Epithelial cell of proximal tubule (primary cell): Measurements from ENCODE around the gene PIEZO2. TPM values are rescaled to one million over a fixed set of nuclear protein-coding genes. Genes with fewer than 3 reads are reported as not detected.

ENCODE experiments used
- DNase-seq: peaks from one replicate; pipeline ENCODE4 v3.0.0-alpha.2; 2011; ENCODE audit warnings: low read depth
- H3K4me3 ChIP-seq: 2 replicates; pipeline ENCODE4 v1.5.1; 2011; ENCODE audit warnings: low read depth, mild to moderate bottlenecking, low read length
- total RNA-seq: library from RNA; depleted of rRNA; stranded (reverse); fragments of >200 nt; gene quantifications from 2 replicates; pipeline ENCODE4 v1.2.3, GENCODE V29; 2015
- TF ChIP-seq, protein P1 (sequence below): conservative IDR thresholded peaks from 2 replicates; pipeline ENCODE4 v1.5.1; 2012; ENCODE audit warnings: low read depth, mild to moderate bottlenecking, low read length

Gene PIEZO2
- total RNA-seq, 1 donor from 2014 or later, result 7.5 TPM

DNA sequence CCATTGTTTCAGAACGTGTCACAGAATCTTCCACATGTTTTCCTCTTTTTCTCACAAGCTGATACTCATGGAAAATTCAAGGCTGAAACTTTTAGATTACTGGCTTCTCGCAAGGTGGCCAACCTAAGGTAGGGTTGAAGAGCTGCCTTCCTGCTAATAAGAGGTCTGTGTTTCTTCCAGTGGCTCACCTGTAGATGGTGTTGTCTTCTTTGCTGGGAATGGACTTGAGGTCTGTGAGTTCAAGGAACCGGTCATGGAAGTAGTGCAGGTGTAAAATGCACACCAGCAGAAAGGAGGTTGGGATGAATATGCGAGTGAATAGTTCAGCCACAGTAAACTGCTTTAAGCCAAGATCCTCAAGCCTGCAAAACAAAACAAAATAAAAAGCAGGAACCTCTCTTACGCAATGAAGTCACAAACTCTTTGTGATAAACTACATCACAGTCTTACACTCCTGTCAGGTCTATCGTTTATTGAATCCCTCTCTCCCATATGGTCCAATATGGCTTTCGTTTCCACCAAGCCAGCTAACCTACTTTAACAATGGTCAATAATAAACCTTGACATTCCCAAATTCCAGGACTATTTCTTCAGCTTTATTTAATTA, 364.7 kb downstream of the PIEZO2 start:
- DNase-seq, result no peak
- TF ChIP-seq, protein P1, sequence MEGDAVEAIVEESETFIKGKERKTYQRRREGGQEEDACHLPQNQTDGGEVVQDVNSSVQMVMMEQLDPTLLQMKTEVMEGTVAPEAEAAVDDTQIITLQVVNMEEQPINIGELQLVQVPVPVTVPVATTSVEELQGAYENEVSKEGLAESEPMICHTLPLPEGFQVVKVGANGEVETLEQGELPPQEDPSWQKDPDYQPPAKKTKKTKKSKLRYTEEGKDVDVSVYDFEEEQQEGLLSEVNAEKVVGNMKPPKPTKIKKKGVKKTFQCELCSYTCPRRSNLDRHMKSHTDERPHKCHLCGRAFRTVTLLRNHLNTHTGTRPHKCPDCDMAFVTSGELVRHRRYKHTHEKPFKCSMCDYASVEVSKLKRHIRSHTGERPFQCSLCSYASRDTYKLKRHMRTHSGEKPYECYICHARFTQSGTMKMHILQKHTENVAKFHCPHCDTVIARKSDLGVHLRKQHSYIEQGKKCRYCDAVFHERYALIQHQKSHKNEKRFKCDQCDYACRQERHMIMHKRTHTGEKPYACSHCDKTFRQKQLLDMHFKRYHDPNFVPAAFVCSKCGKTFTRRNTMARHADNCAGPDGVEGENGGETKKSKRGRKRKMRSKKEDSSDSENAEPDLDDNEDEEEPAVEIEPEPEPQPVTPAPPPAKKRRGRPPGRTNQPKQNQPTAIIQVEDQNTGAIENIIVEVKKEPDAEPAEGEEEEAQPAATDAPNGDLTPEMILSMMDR, result no peak
- no peak overlapping the region for H3K4me3 ChIP-seq

DNA sequence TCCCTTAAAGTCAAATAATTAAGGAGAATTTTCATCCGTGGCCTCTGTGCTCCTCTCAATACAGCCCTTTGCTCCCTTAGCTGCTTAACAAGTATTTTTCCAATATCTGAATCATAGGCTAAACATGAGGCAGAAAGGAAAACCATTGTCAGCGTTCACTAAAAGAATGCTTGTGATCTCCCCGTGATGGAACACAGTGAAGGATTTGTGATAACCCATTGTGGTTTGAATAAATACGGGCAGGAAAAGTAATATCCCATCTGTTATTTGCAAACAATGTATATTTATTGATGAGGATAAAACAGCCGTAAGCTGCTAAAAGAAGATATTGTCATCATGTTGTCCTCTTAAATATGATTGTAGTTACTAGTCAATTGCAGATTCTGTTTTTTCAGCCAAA, 365.4 kb downstream of the PIEZO2 start:
- no peak for DNase-seq
- H3K4me3 ChIP-seq, result no peak overlapping the region
- TF ChIP-seq, protein P1, result no peak

DNA sequence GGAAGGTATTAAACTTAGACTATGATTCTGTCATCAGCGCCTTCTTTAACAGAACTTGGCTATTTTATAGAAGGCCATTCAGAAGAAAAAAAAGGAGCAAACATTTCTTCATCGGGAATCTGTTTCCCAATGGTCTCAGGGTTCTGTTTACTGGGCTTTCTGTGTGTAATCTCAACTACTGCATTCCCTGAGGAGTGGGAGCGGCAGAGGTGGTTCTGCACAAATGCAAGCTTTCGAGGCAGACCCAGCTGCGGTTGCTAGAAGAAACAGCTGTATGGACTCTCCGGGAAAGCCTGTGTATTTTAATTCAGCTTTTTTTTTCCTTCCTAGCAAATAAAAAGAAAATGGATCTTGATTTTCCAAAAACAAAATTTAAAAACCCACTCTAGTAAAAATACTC, 372.9 kb downstream of the PIEZO2 start:
- TF ChIP-seq, protein P1, result no peak
- DNase-seq, result no peak
- no peak overlapping the region for H3K4me3 ChIP-seq

DNA sequence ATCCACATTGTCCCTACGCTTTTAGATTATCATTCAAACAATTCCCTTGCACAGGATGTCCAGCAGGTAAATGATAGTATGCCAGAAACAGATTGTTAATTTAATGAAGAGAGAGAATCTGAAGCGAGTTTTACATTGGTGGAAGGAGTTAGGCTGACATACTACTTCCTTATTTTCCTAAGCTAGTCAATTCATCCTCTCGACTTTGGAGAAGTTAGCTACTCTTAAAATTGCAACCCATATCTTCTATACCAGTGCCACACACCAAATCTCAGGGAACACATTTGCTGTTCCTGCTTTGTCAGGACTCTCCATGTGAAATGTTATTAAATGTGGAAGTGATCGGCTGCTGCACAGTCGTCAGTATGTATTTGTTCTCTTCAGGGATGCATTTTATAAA, 374.3 kb downstream of the PIEZO2 start:
- DNase-seq, result no peak
- H3K4me3 ChIP-seq, result no peak overlapping the region
- TF ChIP-seq, protein P1, result no peak

DNA sequence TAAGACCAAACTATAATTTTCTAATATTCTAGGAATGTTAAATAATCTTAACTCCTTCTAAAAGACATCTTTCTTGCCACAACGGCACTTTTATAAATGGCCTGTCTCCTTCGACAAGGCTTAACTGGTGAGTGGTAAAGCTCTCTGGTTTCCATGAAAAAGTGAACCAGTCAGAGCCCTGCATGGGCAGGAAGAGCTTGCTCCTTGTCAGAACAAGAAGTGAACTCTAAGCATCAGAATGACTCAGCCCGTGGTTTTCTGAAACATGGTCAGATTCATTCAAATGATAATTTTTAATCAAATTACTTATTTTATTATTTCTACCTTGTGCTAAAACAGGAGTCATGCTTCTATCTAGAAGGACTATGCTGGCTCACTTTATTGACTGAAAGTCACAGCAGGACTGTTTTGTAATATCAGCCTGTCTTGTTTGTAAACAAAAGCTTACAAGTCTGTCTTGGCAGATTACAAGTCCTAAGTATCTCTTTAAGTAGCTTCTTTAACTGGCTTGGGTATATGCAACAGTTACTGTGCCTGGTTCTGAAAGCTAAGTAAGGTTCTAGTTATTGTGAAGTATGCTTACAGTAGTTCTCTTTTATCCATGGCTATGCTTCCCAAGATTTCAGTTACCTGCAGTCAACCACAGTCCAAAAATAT, 378.2 kb downstream of the PIEZO2 start:
- no peak overlapping the region for H3K4me3 ChIP-seq
- no peak for DNase-seq
- TF ChIP-seq, protein P1, result no peak

DNA sequence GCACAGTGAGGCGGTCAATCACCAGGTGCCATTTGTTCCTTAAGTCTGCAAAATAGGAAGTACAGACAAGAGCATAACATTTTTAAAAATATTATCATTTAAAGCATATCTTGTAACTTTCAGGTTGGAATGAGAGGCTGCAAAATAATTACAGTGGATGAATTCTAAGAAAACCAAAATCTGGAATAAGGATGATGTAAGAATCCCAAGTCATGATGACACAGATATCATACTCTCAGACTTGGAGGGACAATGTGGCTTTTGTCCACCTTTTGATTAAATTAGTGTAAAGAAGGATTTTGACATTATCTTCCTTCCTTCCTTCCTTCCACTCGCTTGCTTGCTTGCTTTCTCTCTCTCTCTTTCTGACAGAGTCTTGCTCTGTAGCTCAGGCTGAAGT, 379.1 kb downstream of the PIEZO2 start:
- no peak overlapping the region for H3K4me3 ChIP-seq
- TF ChIP-seq, protein P1, result no peak
- DNase-seq, result no peak

DNA sequence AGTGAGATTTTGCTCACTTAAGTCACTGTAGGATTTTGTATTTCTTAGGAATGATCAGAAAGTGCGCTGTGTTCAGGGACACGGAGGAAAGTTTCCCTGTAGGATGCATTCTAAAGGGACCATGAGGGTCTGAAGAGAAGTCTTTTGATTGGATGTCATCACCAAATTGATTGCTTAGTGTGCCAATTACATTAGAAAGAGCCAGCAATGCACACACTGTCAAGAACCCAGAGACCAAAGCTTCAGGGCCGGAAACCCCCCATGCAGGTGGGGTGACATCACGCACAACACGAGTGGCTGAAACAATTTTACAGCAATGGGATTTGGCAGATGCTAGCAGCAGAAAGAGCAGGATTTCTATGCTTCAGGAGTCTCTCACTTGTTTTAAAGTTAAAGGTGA, 381.1 kb downstream of the PIEZO2 start:
- no peak overlapping the region for H3K4me3 ChIP-seq
- TF ChIP-seq, protein P1, result no peak

More for the DNA sequence above, 381.1 kb downstream of the PIEZO2 start:
- DNase-seq, result no peak
